WTC11 (cell line): ENCODE measurements around the gene VWA8.

Experiments used
- CTCF ChIP-seq: fragments of 200-600 bp; IDR thresholded peaks from 2 replicates; pipeline ENCODE4 v1.8.0; 2022; ENCODE audit warnings: antibody characterized with exemption
- ETV6 ChIP-seq: sonication (generic); formaldehyde crosslinking; IDR thresholded peaks from 2 replicates; pipeline ENCODE4 v1.8.1; 2022; ENCODE audit warnings: mild to moderate bottlenecking, missing genetic modification reagents
- FOXP1 ChIP-seq: sonication (generic); formaldehyde crosslinking; IDR thresholded peaks from 2 replicates; pipeline ENCODE4 v1.8.0; 2022; ENCODE audit warnings: missing genetic modification reagents, mild to moderate bottlenecking, moderate library complexity, borderline replicate concordance
- PREB ChIP-seq: sonication (generic); formaldehyde crosslinking; IDR thresholded peaks from 2 replicates; pipeline ENCODE4 v1.8.1; 2022; ENCODE audit warnings: mild to moderate bottlenecking, missing genetic modification reagents, moderate library complexity, borderline replicate concordance
- TCF7 ChIP-seq: sonication (generic); formaldehyde crosslinking; IDR thresholded peaks from 2 replicates; pipeline ENCODE4 v1.8.0; 2022; ENCODE audit warnings: mild to moderate bottlenecking, low read depth, missing genetic modification reagents, moderate library complexity
- ZNF263 ChIP-seq: sonication (generic); formaldehyde crosslinking; IDR thresholded peaks from 2 replicates; pipeline ENCODE4 v1.8.1; 2022; ENCODE audit warnings: low read depth, mild to moderate bottlenecking, moderate library complexity, missing genetic modification reagents
- ZNF416 ChIP-seq: fragments of 250-450 bp; sonication (Bioruptor Pico); IDR thresholded peaks from 2 replicates; pipeline ENCODE4 v1.9.0; 2021; ENCODE audit warnings: mild to moderate bottlenecking, inconsistent platforms
- TF ChIP-seq, protein P1 (sequence below): sonication (generic); formaldehyde crosslinking; IDR thresholded peaks from 2 replicates; pipeline ENCODE4 v1.8.0; 2022; ENCODE audit warnings: mild to moderate bottlenecking, missing genetic modification reagents
- TF ChIP-seq, protein P2 (sequence below): fragments of 250-450 bp; sonication (Bioruptor Pico); IDR thresholded peaks from 2 replicates; pipeline ENCODE4 v2.1.2; 2022; ENCODE audit warnings: mild to moderate bottlenecking, moderate library complexity

- TF ChIP-seq ETV6 (CRISPR knock-in tag), result no peak
- TF ChIP-seq, protein P1, sequence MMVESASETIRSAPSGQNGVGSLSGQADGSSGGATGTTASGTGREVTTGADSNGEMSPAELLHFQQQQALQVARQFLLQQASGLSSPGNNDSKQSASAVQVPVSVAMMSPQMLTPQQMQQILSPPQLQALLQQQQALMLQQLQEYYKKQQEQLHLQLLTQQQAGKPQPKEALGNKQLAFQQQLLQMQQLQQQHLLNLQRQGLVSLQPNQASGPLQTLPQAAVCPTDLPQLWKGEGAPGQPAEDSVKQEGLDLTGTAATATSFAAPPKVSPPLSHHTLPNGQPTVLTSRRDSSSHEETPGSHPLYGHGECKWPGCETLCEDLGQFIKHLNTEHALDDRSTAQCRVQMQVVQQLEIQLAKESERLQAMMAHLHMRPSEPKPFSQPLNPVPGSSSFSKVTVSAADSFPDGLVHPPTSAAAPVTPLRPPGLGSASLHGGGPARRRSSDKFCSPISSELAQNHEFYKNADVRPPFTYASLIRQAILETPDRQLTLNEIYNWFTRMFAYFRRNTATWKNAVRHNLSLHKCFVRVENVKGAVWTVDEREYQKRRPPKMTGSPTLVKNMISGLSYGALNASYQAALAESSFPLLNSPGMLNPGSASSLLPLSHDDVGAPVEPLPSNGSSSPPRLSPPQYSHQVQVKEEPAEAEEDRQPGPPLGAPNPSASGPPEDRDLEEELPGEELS (CRISPR knock-in tag), result no peak
- TF ChIP-seq ZNF416, result no peak
- no peak for TF ChIP-seq CTCF
- no peak for TF ChIP-seq TCF7 (CRISPR knock-in tag)
- TF ChIP-seq, protein P2, sequence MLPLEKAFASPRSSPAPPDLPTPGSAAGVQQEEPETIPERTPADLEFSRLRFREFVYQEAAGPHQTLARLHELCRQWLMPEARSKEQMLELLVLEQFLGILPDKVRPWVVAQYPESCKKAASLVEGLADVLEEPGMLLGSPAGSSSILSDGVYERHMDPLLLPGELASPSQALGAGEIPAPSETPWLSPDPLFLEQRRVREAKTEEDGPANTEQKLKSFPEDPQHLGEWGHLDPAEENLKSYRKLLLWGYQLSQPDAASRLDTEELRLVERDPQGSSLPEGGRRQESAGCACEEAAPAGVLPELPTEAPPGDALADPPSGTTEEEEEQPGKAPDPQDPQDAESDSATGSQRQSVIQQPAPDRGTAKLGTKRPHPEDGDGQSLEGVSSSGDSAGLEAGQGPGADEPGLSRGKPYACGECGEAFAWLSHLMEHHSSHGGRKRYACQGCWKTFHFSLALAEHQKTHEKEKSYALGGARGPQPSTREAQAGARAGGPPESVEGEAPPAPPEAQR (CRISPR knock-in tag), result no peak
- TF ChIP-seq FOXP1, result no peak
- TF ChIP-seq ZNF263 (CRISPR knock-in tag), result no peak
- no peak for TF ChIP-seq PREB (CRISPR knock-in tag)
These were observed 220.4 kb downstream of the VWA8 start for GRCh38 chr13:41740479-41740878.
